Vagina (tissue), 2 donors: ENCODE results near the gene DNAJB8. TPM values are rescaled to one million over a fixed set of nuclear protein-coding genes. Genes with fewer than 3 reads are reported as not detected.

ENCODE experiments used
- DNase-seq, 2 donors: peaks; one replicate each; pipeline ENCODE4 v3.0.0-alpha.2; 2017; ENCODE audit errors: extremely low spot score in 2 of 2
- H3K27ac ChIP-seq: fragments of 200-600 bp; sonication (generic); one replicate; pipeline ENCODE4 v1.5.1; 2019
- H3K27me3 ChIP-seq: fragments of 200-600 bp; sonication (generic); one replicate; pipeline ENCODE4 v1.5.1; 2019
- H3K36me3 ChIP-seq, 2 donors: fragments of 200-600 bp; sonication (generic); one replicate each; pipeline ENCODE4 v1.5.1; 2017 to 2019
- H3K4me1 ChIP-seq: fragments of 200-600 bp; sonication (generic); one replicate; pipeline ENCODE4 v1.5.1; 2019
- H3K4me3 ChIP-seq, 2 donors: fragments of 200-600 bp; sonication (generic); 1 replicate in 1 of 2; 2 replicates in 1 of 2; pipeline ENCODE4 v1.5.1; 2016 to 2019
- H3K9me3 ChIP-seq: fragments of 200-600 bp; sonication (generic); one replicate; pipeline ENCODE4 v1.5.1; 2019
- CTCF ChIP-seq, 3 experiments: fragments of 450-650 bp in 2 of 3; fragments of 200-600 bp in 1 of 3; sonication (generic) in 1 of 3; IDR thresholded peaks; one replicate each; pipeline ENCODE4 v1.5.1; 2017 to 2019; ENCODE audit warnings: antibody characterized with exemption in 3 of 3, mild to moderate bottlenecking in 2 of 3, moderate library complexity in 2 of 3
- POLR2A ChIP-seq, 2 donors: fragments of 450-650 bp; IDR thresholded peaks; one replicate each; pipeline ENCODE4 v1.6.1; 2017; ENCODE audit warnings: antibody characterized with exemption in 2 of 2, mild to moderate bottlenecking in 2 of 2, moderate library complexity in 2 of 2
- POLR2AphosphoS5 ChIP-seq, 2 donors: sonication (generic); formaldehyde crosslinking; IDR thresholded peaks; one replicate each; pipeline ENCODE4 v1.9.0; 2017; ENCODE audit warnings: antibody characterized with exemption in 2 of 2, mild to moderate bottlenecking in 2 of 2, low read depth in 1 of 2; ENCODE audit not compliant: insufficient read depth in 1 of 2
- intact Hi-C: fragments of 100-400 bp; cut with DNase I; formaldehyde crosslinking; loops from one replicate; pipeline ENCODE4 v1.15.1; 2023
- total RNA-seq: library from RNA; depleted of rRNA; stranded (reverse); fragments of >200 nt; gene quantifications from one replicate; pipeline ENCODE4 v1.2.3, GENCODE V29; 2016

Gene DNAJB8
- total RNA-seq, 1 donor from 2014 or later, result not detected

- Histone ChIP-seq H3K36me3 (no peaks in the 10 kb centered on the region), H3K4me1 (no peaks in the 10 kb centered on the region), H3K4me3 (no peak overlapping the region), H3K9me3 (no peaks in the 10 kb centered on the region), H3K27ac (no peak overlapping the region), H3K27me3 (no peaks in the 10 kb centered on the region)
- TF ChIP-seq POLR2A (IDR thresholded peaks at IDR 0.05), result no peak
- no peak for TF ChIP-seq CTCF (IDR thresholded peaks at IDR 0.05)
- no peak for TF ChIP-seq POLR2AphosphoS5 (IDR thresholded peaks at IDR 0.05; ENCODE audit: insufficient read depth in 1 of 2, low read depth in 1 of 2)
- no peak for DNase-seq
- intact Hi-C loops, result loop anchor here (5.0 kb wide), 1 partner anchor 73 kb away; no protein-coding TSS in a partner anchor
Observed at GRCh38 chr3:128424508-128425069, 42.1 kb downstream of the DNAJB8 start.

GRCh38 chr3:128423525-128424147 lies 43.1 kb downstream of the DNAJB8 start:
- H3K27ac ChIP-seq, result no peak overlapping the region
- no peaks in the 10 kb centered on the region for H3K36me3 ChIP-seq
- intact Hi-C loops, result no loop called here
- no peaks in the 10 kb centered on the region for H3K9me3 ChIP-seq
- no peak overlapping the region for H3K4me3 ChIP-seq
- no peaks in the 10 kb centered on the region for H3K4me1 ChIP-seq
- no peak for TF ChIP-seq CTCF (IDR thresholded peaks at IDR 0.05)
- no peak for TF ChIP-seq POLR2AphosphoS5 (IDR thresholded peaks at IDR 0.05; ENCODE audit: insufficient read depth in 1 of 2, low read depth in 1 of 2)
- TF ChIP-seq POLR2A (IDR thresholded peaks at IDR 0.05), result no peak
- no peaks in the 10 kb centered on the region for H3K27me3 ChIP-seq
- no peak for DNase-seq

- intact Hi-C loops, result no loop called here
Observed at GRCh38 chr3:128422762-128423524, 43.7 kb downstream of the DNAJB8 start.

GRCh38 chr3:128421966-128422365 lies 44.7 kb downstream of the DNAJB8 start:
- Histone ChIP-seq H3K4me3 (no peak overlapping the region), H3K27me3 (no peaks in the 10 kb centered on the region), H3K9me3 (no peaks in the 10 kb centered on the region), H3K27ac (no peak overlapping the region), H3K4me1 (no peaks in the 10 kb centered on the region), H3K36me3 (no peaks in the 10 kb centered on the region)
- DNase-seq, result no peak
- intact Hi-C loops, result no loop called here
- TF ChIP-seq POLR2A (IDR thresholded peaks at IDR 0.05) (no peak), CTCF (IDR thresholded peaks at IDR 0.05) (no peak), POLR2AphosphoS5 (IDR thresholded peaks at IDR 0.05; ENCODE audit: insufficient read depth in 1 of 2, low read depth in 1 of 2) (no peak)

More at GRCh38 chr3:128422762-128423524, 43.7 kb downstream of the DNAJB8 start:
- Histone ChIP-seq H3K36me3 (no peaks in the 10 kb centered on the region), H3K4me1 (no peaks in the 10 kb centered on the region), H3K9me3 (no peaks in the 10 kb centered on the region), H3K4me3 (no peak overlapping the region), H3K27me3 (no peaks in the 10 kb centered on the region), H3K27ac (no peak overlapping the region)
- no peak for DNase-seq
- TF ChIP-seq POLR2AphosphoS5 (IDR thresholded peaks at IDR 0.05; ENCODE audit: insufficient read depth in 1 of 2, low read depth in 1 of 2), result no peak
- no peak for TF ChIP-seq CTCF (IDR thresholded peaks at IDR 0.05)
- TF ChIP-seq POLR2A (IDR thresholded peaks at IDR 0.05), result no peak
